ENCODE results near the gene PARD3B. TPM values are rescaled to one million over a fixed set of nuclear protein-coding genes. Genes with fewer than 3 reads are reported as not detected.

The PARD3B gene
- total RNA-seq, 1 donor from 2014 or later, result 29.7 TPM

GRCh38 chr2:204686406-204686805, 141.1 kb downstream of the PARD3B start:
- no peaks in the 10 kb centered on the region for H3K27me3 Mint-ChIP-seq

GRCh38 chr2:204687776-204688175, 142.5 kb downstream of the PARD3B start:
- Mint-ChIP-seq H3K27me3 (no peaks in the 10 kb centered on the region), H3K9me3 (ENCODE audit: low read depth) (no peaks in the 10 kb centered on the region), H3K4me3 (ENCODE audit: low read depth) (no peak overlapping the region), H3K4me1 (ENCODE audit: low read depth) (peaks cover 16% of the 10 kb centered on the region), H3K27ac (no peak overlapping the region), H3K36me3 (ENCODE audit: insufficient read depth) (peaks cover 4% of the 10 kb centered on the region)
- DNase-seq (ENCODE audit: low spot score, unreplicated experiment), result no peak
- no peak for TF ChIP-seq CTCF (IDR thresholded peaks at IDR 0.05; ENCODE audit: unreplicated experiment)

More at GRCh38 chr2:204686406-204686805, 141.1 kb downstream of the PARD3B start:
- H3K4me3 Mint-ChIP-seq (ENCODE audit: low read depth), result no peak overlapping the region
- no peak overlapping the region for H3K27ac Mint-ChIP-seq
- H3K9me3 Mint-ChIP-seq (ENCODE audit: low read depth), result no peaks in the 10 kb centered on the region
- TF ChIP-seq CTCF (IDR thresholded peaks at IDR 0.05; ENCODE audit: unreplicated experiment), result no peak
- H3K36me3 Mint-ChIP-seq (ENCODE audit: insufficient read depth), result peaks cover 4% of the 10 kb centered on the region
- H3K4me1 Mint-ChIP-seq (ENCODE audit: low read depth), result peaks cover 15% of the 10 kb centered on the region
- DNase-seq (ENCODE audit: low spot score, unreplicated experiment), result no peak

- no peak overlapping the region for H3K27ac Mint-ChIP-seq
- peaks cover 17% of the 10 kb centered on the region for H3K4me1 Mint-ChIP-seq (ENCODE audit: low read depth)
- no peak overlapping the region for H3K4me3 Mint-ChIP-seq (ENCODE audit: low read depth)
- peak; percentile 14 for DNase-seq (ENCODE audit: low spot score, unreplicated experiment)
- no peaks in the 10 kb centered on the region for H3K9me3 Mint-ChIP-seq (ENCODE audit: low read depth)
- TF ChIP-seq CTCF (IDR thresholded peaks at IDR 0.05; ENCODE audit: unreplicated experiment), result peak; percentile 84
- H3K27me3 Mint-ChIP-seq, result no peaks in the 10 kb centered on the region
- H3K36me3 Mint-ChIP-seq (ENCODE audit: insufficient read depth), result peaks cover 5% of the 10 kb centered on the region
Measured at GRCh38 chr2:204691911-204692510, 146.7 kb downstream of the PARD3B start.

GRCh38 chr2:204692790-204693189, 147.5 kb downstream of the PARD3B start:
- Mint-ChIP-seq H3K27me3 (no peaks in the 10 kb centered on the region), H3K36me3 (ENCODE audit: insufficient read depth) (peaks cover 1% of the 10 kb centered on the region), H3K9me3 (ENCODE audit: low read depth) (no peaks in the 10 kb centered on the region), H3K4me3 (ENCODE audit: low read depth) (no peak overlapping the region), H3K4me1 (ENCODE audit: low read depth) (peaks cover 13% of the 10 kb centered on the region), H3K27ac (no peak overlapping the region)
- no peak for DNase-seq (ENCODE audit: low spot score, unreplicated experiment)
- no peak for TF ChIP-seq CTCF (IDR thresholded peaks at IDR 0.05; ENCODE audit: unreplicated experiment)

GRCh38 chr2:204693262-204693661, 148.0 kb downstream of the PARD3B start:
- Mint-ChIP-seq H3K36me3 (ENCODE audit: insufficient read depth) (peaks cover 1% of the 10 kb centered on the region), H3K27ac (no peak overlapping the region), H3K4me1 (ENCODE audit: low read depth) (peaks cover 13% of the 10 kb centered on the region), H3K27me3 (no peaks in the 10 kb centered on the region), H3K9me3 (ENCODE audit: low read depth) (no peaks in the 10 kb centered on the region), H3K4me3 (ENCODE audit: low read depth) (no peak overlapping the region)
- no peak for DNase-seq (ENCODE audit: low spot score, unreplicated experiment)
- TF ChIP-seq CTCF (IDR thresholded peaks at IDR 0.05; ENCODE audit: unreplicated experiment), result no peak

Data from progenitor cell of endocrine pancreas (in vitro differentiated cells).